Endothelial cell of umbilical vein (primary cell): Measurements from ENCODE around the gene CDC25A.

Experiments used
- EZH2 ChIP-seq: IDR thresholded peaks from 2 replicates; pipeline ENCODE4 v1.6.1; 2012; ENCODE audit warnings: borderline replicate concordance, low read depth, mild to moderate bottlenecking, moderate library complexity, low read length, inconsistent platforms; ENCODE audit not compliant: severe bottlenecking
- FOS ChIP-seq: IDR thresholded peaks from 2 replicates; pipeline ENCODE4 v1.6.1; 2011; ENCODE audit warnings: mild to moderate bottlenecking, low read length, moderate library complexity, borderline replicate concordance; ENCODE audit not compliant: insufficient read depth
- JUN ChIP-seq: IDR thresholded peaks from 2 replicates; pipeline ENCODE4 v1.6.1; 2011; ENCODE audit warnings: borderline replicate concordance, low read depth; ENCODE audit not compliant: insufficient read length, insufficient read depth
- MYC ChIP-seq: IDR thresholded peaks from one replicate; pipeline ENCODE4 v1.6.1; 2011; ENCODE audit warnings: mild to moderate bottlenecking, low read depth, low read length
- POLR2A ChIP-seq: IDR thresholded peaks from 2 replicates; pipeline ENCODE4 v1.6.1; 2012; ENCODE audit warnings: low read depth, mild to moderate bottlenecking, control low read depth, low read length
- POLR2AphosphoS5 ChIP-seq: IDR thresholded peaks from 2 replicates; pipeline ENCODE4 v1.6.1; 2012; ENCODE audit warnings: low read depth, mild to moderate bottlenecking, control low read depth, low read length, moderate library complexity; ENCODE audit not compliant: insufficient read depth
- TF ChIP-seq, protein P1 (sequence below), 2 donors: IDR thresholded peaks; 1 replicate in 1 of 2; 2 replicates in 1 of 2; pipeline ENCODE4 v1.5.1; 2011; ENCODE audit warnings: low read length in 2 of 2, mild to moderate bottlenecking in 2 of 2, moderate library complexity in 2 of 2, control low read depth in 1 of 2, inconsistent platforms in 1 of 2, low read depth in 1 of 2; ENCODE audit not compliant: insufficient read depth in 1 of 2; ENCODE audit errors: extremely low read depth in 1 of 2

DNA sequence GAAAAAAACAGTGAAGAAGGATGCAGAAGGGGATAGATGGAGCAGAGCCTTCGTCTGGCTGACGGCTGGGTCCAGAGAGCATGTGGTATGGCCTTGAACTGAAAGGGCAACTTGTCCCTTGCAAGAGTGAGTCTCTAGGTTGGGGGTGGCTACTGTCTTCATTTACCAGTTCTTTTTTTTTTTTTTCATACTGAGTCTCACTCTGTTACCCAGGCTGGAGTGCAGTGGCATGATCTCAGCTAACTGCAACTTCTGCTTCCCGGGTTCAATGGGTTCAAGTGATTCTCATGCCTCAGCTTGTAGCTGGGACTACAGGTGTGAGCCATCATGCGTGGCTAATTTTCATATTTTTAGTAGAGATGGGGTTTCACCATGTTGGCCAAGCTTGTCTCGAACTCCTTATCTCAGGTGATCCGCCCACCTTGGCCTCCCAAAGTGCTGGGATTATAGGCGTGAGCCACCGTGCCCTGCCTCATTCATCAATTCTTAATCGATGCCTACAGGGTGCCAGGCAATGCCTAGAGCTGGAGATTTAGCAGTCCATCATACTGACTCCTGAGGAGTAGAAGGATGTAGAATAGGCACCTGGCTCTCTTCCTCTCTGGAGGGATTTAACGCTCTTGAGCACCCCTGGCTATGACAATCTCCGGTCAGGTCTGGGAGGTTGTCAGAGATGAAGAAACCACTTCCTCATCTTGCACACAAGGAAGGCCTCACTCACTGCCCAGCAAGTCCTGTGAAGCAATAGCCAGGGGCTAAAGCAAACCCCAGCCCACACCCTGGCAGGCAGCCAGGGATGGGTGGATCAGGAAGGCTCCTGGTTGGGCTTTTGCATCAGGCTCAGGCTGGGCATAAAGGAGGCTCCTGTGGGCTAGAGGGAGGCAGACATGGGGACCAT, 34.6 kb upstream of the CDC25A start, which contains the start of gene CAMP:
- TF ChIP-seq, protein P1, sequence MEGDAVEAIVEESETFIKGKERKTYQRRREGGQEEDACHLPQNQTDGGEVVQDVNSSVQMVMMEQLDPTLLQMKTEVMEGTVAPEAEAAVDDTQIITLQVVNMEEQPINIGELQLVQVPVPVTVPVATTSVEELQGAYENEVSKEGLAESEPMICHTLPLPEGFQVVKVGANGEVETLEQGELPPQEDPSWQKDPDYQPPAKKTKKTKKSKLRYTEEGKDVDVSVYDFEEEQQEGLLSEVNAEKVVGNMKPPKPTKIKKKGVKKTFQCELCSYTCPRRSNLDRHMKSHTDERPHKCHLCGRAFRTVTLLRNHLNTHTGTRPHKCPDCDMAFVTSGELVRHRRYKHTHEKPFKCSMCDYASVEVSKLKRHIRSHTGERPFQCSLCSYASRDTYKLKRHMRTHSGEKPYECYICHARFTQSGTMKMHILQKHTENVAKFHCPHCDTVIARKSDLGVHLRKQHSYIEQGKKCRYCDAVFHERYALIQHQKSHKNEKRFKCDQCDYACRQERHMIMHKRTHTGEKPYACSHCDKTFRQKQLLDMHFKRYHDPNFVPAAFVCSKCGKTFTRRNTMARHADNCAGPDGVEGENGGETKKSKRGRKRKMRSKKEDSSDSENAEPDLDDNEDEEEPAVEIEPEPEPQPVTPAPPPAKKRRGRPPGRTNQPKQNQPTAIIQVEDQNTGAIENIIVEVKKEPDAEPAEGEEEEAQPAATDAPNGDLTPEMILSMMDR (IDR thresholded peaks at IDR 0.05; ENCODE audit: extremely low read depth in 1 of 2, insufficient read depth in 1 of 2, low read depth in 1 of 2, low read length in 2 of 2), result no peak
- TF ChIP-seq POLR2A, result no peak
- TF ChIP-seq POLR2AphosphoS5, result no peak
- no peak for TF ChIP-seq JUN
- no peak for TF ChIP-seq MYC
- no peak for TF ChIP-seq EZH2
- no peak for TF ChIP-seq FOS
